ENCODE results near the gene AQP3. TPM values are rescaled to one million over a fixed set of nuclear protein-coding genes. Genes with fewer than 3 reads are reported as not detected.

The AQP3 gene
- total and polyA plus RNA-seq, 9 of the 15 experiments (the other 6 are each of a cell fraction or from before 2014, with no cell fraction given) = 4.2 to 31.5 (median 17.6) TPM

GRCh38 chr9:33446240-33446945, 1.0 kb downstream of the AQP3 start (continued):
- TF ChIP-seq CHD4 (IDR thresholded peaks at IDR 0.05; ENCODE audit: insufficient read depth, insufficient replicate concordance, low read depth, low read length, poor library complexity, severe bottlenecking) (peak; percentile 18), USF1 (CRISPR knock-in tag; IDR thresholded peaks at IDR 0.05) (0 out of 2 replicates have a peak, but pooled peaks have one; percentile 10), ZNF511 (CRISPR knock-in tag; IDR thresholded peaks at IDR 0.05) (0 out of 2 replicates have a peak, but pooled peaks have one; percentile 26), ZFX (CRISPR knock-in tag; IDR thresholded peaks at IDR 0.05) (peak; percentile 54; the same call in 1 of the 2 replicates), ZNF766 (CRISPR knock-in tag; conservative IDR thresholded peaks at IDR 0.05) (peak; percentile 68), ZNF589 (CRISPR knock-in tag; IDR thresholded peaks at IDR 0.05; ENCODE audit: low read depth) (peak; percentile 23; the same call in 1 of the 2 replicates), RBBP5 (IDR thresholded peaks at IDR 0.05; ENCODE audit: borderline replicate concordance, insufficient read depth, low read length, poor library complexity, severe bottlenecking) (peak; percentile 42), CBX5 (IDR thresholded peaks at IDR 0.05; ENCODE audit: borderline replicate concordance, low read depth) (no peak), ZNF592 (IDR thresholded peaks at IDR 0.05) (peak; percentile 78; the same call in 1 of the 2 replicates), FOXP1 (CRISPR knock-in tag; IDR thresholded peaks at IDR 0.05) (no peak), STAT5A (IDR thresholded peaks at IDR 0.05; ENCODE audit: borderline replicate concordance, low read length) (peak; percentile 27; the same call in 1 of the 2 replicates)

Measured in K562 (cell line).